ENCODE measurements around the gene ENTPD6.

DNA sequence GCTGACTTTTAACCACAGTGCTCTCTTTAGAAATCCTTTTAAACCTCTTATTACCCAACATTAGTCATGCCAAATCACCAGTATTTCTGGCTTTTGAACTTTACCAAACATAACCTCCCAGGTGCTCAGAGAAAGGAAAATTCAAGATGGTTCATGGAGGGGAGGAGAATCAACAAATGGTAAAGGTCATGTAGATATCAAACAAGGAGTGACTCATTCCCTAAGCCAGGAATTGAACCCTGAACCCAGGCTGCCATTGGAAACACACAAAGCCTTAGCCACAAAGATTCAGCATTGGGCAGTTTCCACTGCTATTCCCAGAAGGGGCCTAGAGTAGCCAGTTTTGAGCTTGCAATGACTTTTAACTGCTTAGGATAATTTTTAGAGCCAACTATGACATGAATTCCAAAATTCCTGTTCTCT, 21.6 kb upstream of the ENTPD6 start:
- TF ChIP-seq, protein P1, sequence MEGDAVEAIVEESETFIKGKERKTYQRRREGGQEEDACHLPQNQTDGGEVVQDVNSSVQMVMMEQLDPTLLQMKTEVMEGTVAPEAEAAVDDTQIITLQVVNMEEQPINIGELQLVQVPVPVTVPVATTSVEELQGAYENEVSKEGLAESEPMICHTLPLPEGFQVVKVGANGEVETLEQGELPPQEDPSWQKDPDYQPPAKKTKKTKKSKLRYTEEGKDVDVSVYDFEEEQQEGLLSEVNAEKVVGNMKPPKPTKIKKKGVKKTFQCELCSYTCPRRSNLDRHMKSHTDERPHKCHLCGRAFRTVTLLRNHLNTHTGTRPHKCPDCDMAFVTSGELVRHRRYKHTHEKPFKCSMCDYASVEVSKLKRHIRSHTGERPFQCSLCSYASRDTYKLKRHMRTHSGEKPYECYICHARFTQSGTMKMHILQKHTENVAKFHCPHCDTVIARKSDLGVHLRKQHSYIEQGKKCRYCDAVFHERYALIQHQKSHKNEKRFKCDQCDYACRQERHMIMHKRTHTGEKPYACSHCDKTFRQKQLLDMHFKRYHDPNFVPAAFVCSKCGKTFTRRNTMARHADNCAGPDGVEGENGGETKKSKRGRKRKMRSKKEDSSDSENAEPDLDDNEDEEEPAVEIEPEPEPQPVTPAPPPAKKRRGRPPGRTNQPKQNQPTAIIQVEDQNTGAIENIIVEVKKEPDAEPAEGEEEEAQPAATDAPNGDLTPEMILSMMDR (IDR thresholded peaks at IDR 0.05), result no peak
- no peak for TF ChIP-seq POLR2A (IDR thresholded peaks at IDR 0.05)
- TF ChIP-seq EP300 (IDR thresholded peaks at IDR 0.05), result no peak
